GM18873 (cell line): ENCODE measurements around the gene UNKL.

ENCODE experiments used
- ATAC-seq: cut with Tn5 transposase; IDR thresholded peaks from one replicate; pipeline ENCODE4 v1.9.1; 2021; ENCODE audit warnings: mild to moderate bottlenecking, moderate library complexity, moderate number of reproducible peaks; ENCODE audit not compliant: unreplicated experiment, low FRiP score

UNKL gene

DNA sequence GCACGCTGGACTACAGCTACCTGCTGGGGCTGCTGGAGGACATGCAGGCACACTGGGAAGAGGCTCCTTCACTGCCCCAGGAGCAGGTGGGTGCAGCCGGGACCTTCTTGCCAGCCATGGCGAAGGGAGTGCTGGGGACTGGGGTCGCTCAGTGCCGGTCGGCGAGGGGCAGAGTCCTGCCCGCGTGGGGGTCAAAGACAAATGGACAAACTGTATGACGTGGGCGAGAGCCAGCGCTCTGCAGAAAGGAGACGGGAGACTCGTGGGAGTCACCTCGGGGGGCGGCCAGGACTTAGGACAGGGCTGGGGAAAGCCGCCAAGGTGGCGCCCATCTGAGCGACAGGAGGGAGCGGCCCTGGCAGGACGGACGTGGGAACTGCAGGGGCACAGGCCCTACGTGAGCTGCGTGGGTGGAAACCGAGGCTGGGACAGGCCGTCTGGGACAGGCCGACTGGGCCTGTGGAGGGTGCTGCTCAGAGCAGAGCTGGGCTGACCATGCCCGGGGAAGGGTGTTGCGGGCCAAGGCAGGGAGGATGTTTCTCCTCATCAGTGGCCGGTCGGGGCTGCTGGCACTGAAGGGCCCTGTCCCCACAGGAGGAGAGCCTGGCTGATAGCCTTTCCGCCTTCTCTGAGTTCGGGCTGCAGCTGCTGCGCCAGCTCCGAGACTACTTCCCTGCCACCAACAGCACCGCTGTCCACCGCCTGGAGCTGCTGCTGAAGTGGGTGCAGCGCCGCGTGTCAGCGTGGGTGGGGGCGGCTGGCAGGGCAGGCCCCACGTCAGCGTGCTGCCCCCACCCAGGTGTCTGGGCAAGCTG, 70.9 kb downstream of the UNKL start:
- peak; percentile 13 for ATAC-seq

DNA sequence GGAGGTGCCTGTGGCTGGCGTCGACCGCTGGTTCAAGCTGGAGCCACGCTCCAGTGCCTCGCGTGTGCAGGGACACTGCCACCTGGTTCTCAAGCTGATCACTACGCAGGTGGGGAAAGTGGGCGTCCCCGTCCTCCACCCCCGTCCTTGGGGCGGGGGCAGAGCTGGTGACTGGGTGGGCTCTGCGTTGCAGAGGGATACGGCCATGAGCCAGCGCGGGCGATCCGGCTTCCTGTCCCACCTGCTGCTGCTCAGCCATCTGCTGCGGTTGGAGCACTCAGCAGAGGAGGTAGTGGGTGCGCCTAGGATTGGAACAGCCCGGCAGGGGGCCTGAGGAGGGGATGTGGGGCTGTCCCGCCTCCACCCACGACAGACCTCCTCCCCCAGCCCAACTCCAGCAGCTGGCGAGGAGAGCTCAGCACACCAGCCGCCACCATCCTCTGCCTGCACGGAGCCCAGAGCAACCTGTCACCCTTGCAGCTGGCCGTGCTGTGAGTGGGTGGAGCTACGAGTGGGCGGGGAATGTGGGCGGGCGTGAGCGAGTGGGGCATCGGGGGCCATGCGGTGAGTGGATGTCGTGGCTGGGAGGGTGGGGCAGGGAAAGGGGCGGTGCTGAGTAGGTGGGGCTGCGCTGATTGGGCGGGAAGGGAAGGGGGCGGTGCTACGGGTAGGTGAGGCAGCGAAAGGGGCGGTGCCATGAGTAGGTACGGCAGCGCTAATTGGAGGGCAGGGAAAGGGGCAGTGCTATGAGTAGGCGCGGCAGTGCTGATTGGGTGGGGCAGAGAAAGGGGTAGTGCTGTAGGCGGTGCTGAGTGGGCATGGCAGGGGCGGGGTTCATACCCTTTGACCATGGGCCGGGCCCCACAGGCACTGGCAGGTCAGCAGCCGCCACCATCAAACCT, 71.7 kb downstream of the UNKL start:
- peak; percentile 62 for ATAC-seq

DNA sequence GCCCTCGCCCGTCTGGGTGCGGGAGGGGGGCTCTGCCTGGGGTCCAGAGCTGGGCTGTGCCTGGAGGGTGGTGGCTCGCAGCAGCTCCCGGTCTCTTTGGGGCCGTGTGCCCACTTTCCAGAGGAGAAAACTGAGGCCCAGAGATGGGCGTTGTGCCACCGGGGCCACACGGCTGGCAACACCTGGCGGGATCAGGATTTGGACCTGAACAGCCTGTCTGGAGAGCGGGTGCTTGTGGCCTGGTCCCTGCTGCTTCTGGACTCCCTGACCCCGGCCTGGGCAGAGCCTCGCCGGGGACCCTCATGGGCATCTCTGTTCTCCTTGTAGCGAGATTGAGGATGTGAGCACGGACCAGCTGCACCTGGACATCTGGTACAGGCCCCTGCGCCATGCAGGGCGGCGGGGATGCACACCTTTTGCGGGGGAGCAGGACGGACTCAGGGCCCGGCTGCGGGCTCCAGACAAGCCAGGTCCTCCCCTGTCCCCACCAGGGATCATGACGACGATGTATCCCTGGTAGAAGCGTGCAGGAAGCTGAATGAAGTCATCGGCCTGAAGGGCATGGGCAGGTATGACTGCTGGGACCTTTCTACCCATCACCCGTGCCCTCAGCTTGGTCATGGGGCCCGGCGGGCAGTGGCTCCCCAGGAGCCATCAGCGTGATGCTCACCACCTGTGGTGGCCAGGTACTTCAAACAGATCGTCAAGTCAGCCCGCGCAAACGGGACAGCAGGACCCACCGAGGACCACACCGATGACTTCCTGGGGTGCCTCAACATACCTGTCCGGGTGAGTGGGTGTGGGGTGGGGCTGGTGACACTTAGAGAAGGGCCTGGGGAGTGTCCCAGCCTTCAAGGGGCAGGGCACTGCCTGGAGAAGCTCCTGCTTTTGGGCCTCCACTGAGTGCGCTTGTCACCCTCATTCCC, 72.7 kb downstream of the UNKL start:
- ATAC-seq = no peak

DNA sequence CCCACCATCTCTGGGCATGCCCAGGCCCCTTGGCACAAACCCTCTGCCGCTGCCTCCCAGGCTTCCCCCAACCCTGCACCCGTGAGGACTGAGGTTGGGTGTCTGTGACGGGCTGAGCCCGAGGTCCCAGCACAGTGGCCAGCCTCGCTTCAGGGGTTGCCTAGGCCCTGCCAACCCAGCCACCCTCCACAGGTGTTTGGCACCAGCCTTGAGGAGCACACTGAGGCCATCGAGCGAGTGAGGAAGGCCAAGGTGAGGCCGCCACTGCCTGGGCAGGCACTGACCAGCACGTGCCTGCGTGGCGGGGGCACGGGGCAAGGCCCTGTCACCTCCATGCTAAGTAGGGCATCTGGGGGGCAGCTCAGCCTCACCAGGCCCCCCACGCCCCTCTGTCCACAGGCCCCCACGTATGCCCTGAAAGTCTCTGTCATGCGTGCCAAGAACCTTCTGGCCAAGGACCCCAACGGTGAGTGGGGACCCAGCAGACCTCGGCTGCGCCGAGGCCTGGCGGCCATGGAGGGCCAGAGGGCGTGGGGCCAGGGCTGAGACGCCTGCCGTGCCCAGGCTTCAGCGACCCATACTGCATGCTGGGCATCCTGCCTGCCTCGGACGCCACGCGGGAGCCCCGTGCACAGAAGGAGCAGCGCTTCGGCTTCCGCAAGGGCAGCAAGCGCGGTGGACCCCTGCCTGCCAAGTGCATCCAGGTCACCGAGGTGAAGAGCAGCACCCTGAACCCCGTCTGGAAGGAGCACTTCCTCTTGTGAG, 73.6 kb downstream of the UNKL start:
- ATAC-seq = no peak

DNA sequence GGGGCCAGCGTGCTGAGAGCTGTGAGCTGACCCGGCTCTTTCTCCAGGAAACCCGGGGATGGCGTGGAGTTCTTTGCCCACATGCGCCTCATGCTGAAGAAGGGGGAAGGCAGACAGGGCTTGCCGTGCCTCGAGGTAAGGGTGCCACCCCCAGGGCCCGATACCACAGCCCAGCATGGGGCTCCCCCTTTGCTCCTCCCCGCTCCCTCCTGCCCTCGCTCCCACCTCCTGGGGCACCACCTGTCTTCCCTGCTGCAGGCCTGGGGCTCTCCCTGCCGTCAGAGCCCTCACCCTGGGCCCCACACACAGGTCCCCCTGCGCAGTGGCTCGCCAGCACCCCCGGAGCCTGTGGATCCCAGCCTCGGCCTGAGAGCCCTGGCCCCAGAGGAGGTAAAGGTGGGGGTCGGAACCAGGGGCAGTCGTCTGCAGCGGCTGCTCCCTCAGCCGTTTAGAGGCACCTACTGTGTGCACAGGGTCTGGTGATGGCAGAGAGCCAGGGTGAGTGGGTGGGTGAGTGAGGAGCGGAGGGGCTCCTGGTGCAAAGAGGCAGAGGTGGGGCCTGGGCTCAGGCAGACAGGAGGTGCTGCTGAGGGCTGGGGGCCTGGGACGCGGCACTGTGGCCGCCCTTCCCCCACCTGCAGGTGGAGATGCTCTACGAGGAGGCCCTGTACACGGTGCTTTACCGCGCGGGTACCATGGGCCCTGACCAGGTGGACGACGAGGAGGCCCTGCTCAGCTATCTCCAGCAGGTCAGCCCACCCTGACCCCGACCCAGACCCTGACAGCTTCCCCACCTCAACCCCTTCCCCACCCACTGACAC, 75.4 kb downstream of the UNKL start:
- no peak for ATAC-seq

DNA sequence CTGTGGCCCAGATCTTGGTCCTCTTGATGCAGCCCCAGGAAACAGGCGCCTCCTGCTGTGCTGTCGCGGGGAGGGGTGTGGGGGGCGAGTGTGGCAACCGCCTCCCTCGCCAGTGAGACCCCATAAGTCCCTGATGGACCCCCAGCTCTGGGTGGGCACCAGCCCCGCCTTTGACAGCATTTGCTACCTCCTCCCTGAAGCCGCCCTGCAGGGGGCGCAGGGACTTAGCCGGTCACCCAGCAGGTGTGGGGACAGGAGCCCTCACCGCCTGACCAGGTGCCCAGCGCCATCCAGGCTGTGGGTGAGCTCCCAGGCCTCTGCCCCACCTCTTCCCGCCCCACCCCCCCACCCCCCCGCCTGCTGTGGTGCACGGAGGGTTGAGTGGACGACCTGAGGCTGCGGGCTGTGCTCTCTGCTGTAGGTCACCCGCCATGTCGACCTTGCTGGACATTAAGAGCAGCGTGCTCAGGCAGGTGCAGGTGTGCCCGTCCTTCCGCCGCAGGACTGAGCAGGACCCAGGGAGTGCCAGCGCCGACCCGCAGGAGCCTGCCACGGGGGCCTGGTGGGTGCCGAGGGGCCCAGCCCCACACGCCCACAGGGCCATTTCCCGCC, 76.3 kb downstream of the UNKL start:
- no peak for ATAC-seq

DNA sequence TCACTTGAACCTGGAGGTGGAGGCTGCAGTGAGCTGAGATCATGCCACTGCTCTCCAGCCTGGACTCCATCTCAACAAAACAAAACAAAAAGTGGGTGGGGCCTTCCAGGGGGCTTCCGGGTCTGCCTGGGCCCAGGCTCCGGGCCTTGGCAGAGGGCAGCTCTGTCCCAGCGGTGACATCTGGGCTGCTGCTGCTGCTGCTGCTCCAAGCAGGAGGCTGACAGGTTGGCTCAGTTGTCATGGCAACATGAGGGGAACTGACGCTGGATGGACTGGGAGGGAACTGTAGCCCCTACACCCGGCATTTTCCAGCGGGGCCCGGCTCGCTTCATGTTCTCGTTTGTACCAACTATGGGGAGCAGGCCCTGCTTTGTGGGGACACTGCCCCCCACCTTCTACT, 77.0 kb downstream of the UNKL start:
- ATAC-seq = no peak

DNA sequence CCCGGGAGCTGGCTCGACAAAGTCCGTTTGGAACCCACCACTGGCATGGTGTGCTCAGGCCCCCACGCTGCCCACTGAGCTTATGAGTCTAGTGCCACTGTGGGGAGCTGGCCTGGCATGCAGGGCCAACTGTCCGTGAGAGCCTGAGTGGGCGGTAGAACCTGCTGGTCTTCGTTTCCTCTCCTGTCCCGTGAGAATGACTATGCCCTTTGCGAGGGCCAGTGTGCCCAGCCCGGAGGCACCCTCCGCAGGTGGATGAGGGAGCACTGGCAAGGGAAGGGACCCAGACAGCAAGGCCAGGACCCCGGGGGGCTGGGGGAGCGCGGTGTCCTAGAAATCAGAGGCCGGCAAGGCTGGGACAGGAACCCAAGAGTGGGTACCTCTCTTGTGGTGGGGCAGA, 77.9 kb downstream of the UNKL start:
- no peak for ATAC-seq

DNA sequence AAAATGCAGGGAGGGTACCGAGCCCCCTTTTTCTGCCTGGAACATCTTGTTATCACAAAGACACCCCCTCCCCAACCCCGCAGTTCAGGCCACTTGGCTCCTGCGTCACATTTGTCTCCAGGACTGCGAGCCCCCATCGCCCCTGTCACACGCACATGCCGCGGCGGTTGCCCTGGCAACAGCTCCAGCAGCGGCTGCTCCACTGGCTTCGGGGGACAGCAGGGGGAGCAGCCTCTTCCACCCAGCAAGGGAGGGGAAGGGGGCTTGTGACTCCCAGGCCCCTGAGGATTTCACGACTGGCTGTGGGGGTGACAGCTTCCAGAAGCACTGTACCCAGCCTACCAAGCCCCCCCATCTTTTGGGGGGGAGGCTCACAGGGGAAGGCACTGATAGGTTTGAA, 78.5 kb downstream of the UNKL start:
- ATAC-seq = no peak

DNA sequence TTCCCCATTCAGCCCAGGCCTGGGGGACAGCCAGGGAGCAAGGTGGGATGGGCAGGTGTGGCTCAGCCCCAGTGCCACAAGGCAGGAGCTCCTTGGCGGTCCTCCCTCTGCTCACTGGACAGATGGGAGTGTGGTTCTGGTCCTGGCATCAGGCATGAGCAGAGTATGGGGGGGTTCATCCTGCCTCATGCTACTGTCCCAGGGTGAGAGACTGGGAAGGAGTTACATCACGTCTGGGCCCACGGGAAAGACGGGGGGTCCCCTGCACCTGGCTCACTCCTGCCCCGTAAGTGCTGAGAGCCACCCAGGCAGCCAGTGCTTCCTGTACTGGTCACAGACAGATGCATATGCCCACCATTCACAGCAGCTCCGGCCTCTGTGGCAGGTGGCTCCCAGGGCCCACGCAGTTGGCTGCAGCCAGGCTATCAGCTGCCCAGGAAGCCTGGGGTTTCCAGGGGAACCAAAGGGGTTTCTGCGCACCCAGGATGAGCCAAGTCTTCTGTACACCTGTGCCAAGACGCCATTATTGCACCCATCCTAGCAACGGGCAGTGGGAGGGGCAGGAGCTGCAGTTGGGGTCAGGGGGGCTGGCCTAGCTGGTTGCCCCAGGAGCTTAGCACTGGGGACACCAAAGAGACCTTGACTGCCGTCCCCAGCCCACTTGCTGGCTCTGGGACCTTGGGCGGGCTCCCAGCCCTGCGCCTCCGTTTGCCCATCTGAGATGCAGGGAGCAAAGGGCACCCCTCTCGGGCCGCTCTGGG, 79.1 kb downstream of the UNKL start:
- ATAC-seq = no peak

DNA sequence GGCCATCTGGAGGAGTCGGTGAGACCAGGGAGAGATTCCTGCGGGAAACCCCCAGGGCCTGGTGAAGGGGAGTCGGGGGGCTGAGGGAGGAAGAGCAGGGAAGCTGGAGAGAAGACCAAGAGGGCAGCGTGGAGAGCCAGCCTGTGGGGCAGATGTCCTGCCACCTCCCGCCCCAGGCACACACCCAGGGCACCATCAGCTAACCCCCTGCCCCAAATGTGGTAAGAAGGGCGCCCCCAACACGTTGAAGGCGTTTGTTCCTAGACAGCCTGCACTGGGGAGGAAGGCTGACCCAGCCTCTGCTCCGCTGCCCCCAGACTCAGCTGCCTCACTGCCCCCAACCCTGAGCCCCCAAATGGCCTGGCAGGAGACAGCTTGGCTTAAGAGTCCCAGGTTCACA, 79.8 kb downstream of the UNKL start:
- ATAC-seq = no peak

DNA sequence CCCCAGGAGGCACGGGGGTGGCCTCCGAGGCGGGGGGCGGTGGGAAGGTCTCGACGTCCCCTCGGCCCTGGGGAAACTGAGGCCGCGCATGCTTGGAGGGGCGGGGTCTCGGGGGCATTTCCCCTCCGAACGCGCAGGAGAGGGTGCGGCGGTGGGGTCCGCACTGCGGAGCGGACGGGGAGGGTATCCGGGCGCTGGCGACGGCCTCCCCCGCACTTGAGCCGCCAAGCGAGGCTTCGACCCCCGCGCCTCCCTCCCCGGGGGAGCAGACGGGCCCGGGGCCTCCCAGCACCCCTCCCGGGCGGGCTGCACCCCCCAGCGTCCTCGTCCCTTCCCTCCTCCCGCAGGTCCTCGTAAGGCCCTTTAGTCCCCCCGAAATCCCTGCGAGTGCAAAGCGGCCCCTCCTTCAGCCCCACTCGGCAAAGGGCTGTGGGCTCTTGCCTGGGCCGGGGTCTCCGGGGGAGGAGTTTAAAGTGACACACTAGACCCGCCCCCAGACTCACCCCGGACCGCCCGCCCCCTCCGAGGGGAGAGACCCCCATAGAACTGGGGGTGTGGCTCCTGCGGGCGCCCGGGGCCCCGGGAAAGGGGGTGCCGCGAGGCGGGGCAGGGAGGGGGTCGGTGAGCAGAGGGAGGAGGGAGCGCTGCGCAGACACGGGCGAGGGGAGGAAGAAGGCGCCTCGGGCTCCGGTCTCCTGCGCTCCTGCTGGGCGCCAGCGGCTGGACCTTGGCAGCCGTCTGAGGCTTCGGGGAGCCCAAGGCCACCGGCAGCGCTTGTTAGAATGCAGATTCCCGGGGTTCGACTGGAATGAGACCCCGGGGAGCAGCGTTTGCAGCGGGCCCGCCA, 80.4 kb downstream of the UNKL start:
- no peak for ATAC-seq

DNA sequence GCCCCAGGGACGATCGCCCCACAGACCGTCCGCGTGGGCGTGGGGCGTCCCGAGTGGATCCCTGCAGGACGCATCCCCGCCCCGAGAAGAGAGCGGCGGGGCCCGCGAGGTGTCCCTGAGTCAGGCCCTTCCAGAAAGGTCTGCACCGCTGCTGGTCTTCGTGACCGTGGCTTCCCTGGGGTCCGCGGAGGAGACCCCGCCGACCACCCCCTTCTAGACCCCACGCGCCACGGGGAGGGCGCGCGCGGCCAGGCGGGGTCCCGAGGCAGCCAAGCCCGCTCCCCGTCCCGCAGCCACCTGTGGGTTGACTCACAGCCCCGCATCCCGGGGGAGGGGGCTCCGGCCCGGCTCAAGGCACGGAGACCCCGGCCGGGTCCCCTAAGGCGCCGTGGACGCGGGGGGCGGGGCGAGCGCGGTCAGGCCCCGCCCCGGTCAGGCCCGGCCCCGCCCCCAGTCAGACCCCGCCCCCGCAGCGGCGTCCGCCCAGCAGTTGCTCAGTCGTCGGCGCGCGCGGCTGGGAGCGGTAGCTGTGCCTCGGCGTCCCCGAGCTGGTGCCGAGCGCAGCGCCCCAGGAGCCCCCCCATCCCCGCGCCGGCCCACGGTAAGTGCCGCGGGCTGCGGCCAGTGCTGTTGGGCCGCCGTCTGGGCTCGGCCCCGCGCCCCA, 81.2 kb downstream of the UNKL start, which contains the start of gene BAIAP3:
Gene BAIAP3, plus strand, starts transcription at position 497 of the 664 bp plus-strand sequence. CDS start 4,905 bp downstream, outside the sequence.
- ATAC-seq = no peak

DNA sequence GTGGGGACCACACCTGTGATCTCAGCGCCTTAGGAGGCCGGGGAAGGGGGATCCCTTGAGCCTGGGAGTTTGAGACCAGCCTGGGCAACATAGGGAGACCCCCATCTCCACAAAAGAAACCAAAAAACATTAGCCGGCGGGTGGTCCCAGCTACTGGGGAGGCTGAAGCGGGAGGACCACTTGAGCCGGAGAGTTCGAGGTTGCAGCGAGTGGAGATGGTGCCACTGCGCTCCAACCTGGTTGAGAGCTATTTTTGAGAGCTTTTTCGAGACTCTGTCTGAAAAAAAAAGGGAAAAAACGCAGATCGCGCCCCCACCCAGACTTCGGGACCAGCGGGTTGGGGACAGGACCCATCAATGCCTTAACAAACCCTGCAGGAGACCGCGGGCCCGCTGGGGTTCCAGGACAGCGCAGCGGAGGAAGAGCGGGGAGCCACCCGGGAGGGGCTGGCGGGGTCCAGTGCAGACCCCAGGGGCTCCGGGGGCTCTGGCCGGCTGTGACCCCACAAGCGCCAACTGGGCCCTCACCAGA, 81.8 kb downstream of the UNKL start:
- ATAC-seq = no peak

DNA sequence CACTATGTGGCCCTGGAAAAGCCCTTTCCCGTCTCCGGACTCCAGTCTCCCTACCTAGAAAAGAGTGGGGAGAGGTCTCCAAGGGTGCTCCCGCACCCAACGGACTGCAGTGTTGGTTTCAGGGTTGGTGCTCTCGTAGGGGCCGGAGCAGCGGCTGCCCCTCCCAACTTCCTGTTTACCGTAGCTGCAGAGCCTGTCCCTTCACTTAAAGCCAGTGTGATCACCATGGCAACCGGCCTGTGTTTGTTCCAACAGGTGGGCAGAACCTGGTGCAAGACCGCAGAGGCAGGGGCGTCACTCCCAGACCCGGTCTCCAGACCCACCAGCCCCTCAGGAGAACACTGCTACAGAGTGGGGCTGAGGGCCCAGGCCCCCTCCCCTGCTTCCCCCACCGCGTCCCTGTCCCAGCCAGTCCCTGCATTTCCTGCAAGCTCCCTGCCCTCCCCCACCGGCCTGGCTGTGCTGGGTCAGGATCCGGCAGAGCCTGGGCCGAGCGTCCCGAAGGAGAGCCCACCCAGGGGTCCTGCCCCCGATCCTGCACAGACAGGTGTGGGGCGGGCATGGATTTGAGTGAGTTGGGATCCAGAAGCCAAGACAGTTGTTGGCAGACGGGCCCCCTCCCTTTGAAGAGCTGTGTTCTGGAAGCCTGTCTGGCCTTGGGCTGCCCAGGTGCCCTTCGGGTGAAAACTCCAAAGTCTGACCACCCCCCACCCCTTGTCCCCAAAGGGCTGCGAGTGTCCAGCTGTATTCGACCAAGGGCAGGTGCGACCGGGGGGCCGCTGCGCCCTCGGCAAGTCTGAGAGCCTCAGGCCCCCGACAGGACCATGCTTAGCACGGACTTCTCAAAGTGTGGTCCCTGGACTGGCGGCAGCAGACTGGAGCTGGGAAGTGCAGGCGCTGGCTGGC, 82.5 kb downstream of the UNKL start:
- no peak for ATAC-seq
